Effector CD4-positive, alpha-beta T cell (primary cell): ENCODE results near the gene ZNF507.
"Not testable (repeated sequence)": the region's sequence is repeated elsewhere in the genome, so short reads cannot be mapped to it uniquely, and the experiment has no call there.

ENCODE experiments used
- DNase-seq: peaks from one replicate; pipeline ENCODE4 v3.0.0-alpha.2; 2020

ZNF507 gene

GRCh38 chr19:32368787-32369186, 23.4 kb downstream of the ZNF507 start:
- no peak for DNase-seq

GRCh38 chr19:32372726-32373517, 27.5 kb downstream of the ZNF507 start:
- DNase-seq = no peak

GRCh38 chr19:32373585-32374295, 28.3 kb downstream of the ZNF507 start:
- DNase-seq = no peak

GRCh38 chr19:32374362-32374761, 29.0 kb downstream of the ZNF507 start:
- DNase-seq = not testable (repeated sequence)

GRCh38 chr19:32377088-32377487, 31.7 kb downstream of the ZNF507 start:
- DNase-seq = not testable (repeated sequence)

GRCh38 chr19:32380269-32380668, 34.9 kb downstream of the ZNF507 start:
- no peak for DNase-seq

- no peak for DNase-seq
Measured at GRCh38 chr19:32387701-32388392, 42.4 kb downstream of the ZNF507 start.

- DNase-seq = no peak
Measured at GRCh38 chr19:32388393-32388855, 43.0 kb downstream of the ZNF507 start.

GRCh38 chr19:32392901-32393300, 47.5 kb downstream of the ZNF507 start:
- DNase-seq = no peak

GRCh38 chr19:32396046-32396652, 50.7 kb downstream of the ZNF507 start:
- no peak for DNase-seq

GRCh38 chr19:32397671-32398101, 52.3 kb downstream of the ZNF507 start:
- no peak for DNase-seq

GRCh38 chr19:32401992-32402391, 56.6 kb downstream of the ZNF507 start:
- no peak for DNase-seq

GRCh38 chr19:32403291-32403995, 58.0 kb downstream of the ZNF507 start:
- no peak for DNase-seq

- DNase-seq = no peak
Measured at GRCh38 chr19:32404213-32404932, 59.0 kb downstream of the ZNF507 start.

- DNase-seq = peak; percentile 2
Measured at GRCh38 chr19:32404933-32405430, 59.6 kb downstream of the ZNF507 start.

- DNase-seq = peak; percentile 76
Measured at GRCh38 chr19:32405431-32406160, 60.2 kb downstream of the ZNF507 start, which contains the start of gene DPY19L3. TSS of gene DPY19L3 (plus strand) at chr19:32405770. CDS start at chr19:32408254, 2,484 bp downstream.

GRCh38 chr19:32406161-32407003, 61.0 kb downstream of the ZNF507 start:
- DNase-seq = no peak

- DNase-seq = no peak
Measured at GRCh38 chr19:32407004-32407992, 61.9 kb downstream of the ZNF507 start.
